Spinal cord (tissue), 10 donors: Measurements from ENCODE around the gene ALPK1. TPM values are rescaled to one million over a fixed set of nuclear protein-coding genes. Genes with fewer than 3 reads are reported as not detected.

Experiments
- DNase-seq, 6 donors: peaks; one replicate each; pipeline versions ENCODE4 v3.0.0 to v3.0.0-alpha.2; 2013 to 2015; ENCODE audit warnings: low spot score in 6 of 6, low read depth in 4 of 6
- H3K27ac ChIP-seq: one replicate; pipeline ENCODE4 v1.5.1; 2013; ENCODE audit warnings: low read depth, low read length, control low read depth
- H3K27me3 ChIP-seq: one replicate; pipeline ENCODE4 v1.6.1; 2013; ENCODE audit warnings: low read length; ENCODE audit not compliant: control insufficient read depth, insufficient read depth
- H3K36me3 ChIP-seq: one replicate; pipeline ENCODE4 v1.6.1; 2013; ENCODE audit warnings: low read length; ENCODE audit not compliant: control insufficient read depth, insufficient read depth
- H3K4me1 ChIP-seq: one replicate; pipeline ENCODE4 v1.6.1; 2013; ENCODE audit warnings: low read length; ENCODE audit not compliant: control insufficient read depth, insufficient read depth
- H3K4me3 ChIP-seq: one replicate; pipeline ENCODE4 v1.5.1; 2013; ENCODE audit warnings: low read depth, low read length, control low read depth
- H3K9me3 ChIP-seq: one replicate; pipeline ENCODE4 v1.6.1; 2013; ENCODE audit warnings: low read length; ENCODE audit not compliant: control insufficient read depth, insufficient read depth
- WGBS: methylation state at CpG from one replicate; pipeline ENCODE4 v1.1.5; 2013; ENCODE audit warnings: missing lambda C conversion rate; ENCODE audit not compliant: insufficient coverage; 5-methylcytosine and 5-hydroxymethylcytosine counted together
- long read RNA-seq, 4 donors: transcript quantifications; one replicate each; lab custom pipeline, GENCODE V29; 2026
- polyA plus RNA-seq, 2 donors: library from polyadenylated mRNA; unstranded; fragments of 120-200 nt; gene quantifications; one replicate each; pipeline ENCODE4 v1.2.1, GENCODE V29; 2013; ENCODE audit not compliant: insufficient read length in 2 of 2
- total RNA-seq, 2 donors: library from RNA; depleted of rRNA in 1 of 2; stranded (reverse); fragments of 120-200 nt in 1 of 2; fragments of >200 nt in 1 of 2; gene quantifications; one replicate each; pipeline versions ENCODE4 v1.2.3 to v1.2.4, GENCODE V29; 2013 to 2014
- donor health status: healthy.

Gene ALPK1
- 10 to 100 TPM; 14.9 to 15.2 TPM for total RNA-seq
- 1 to 10 TPM; 3.8 to 5.2 TPM for polyA plus RNA-seq
- long read RNA-seq, donor 1: 0 reads
- long read RNA-seq, donor 2: 0 reads
- long read RNA-seq, donor 3: 0 reads
- long read RNA-seq, donor 4, partial matches to known transcripts: 0 of 2 reads
- long read RNA-seq, donor 4, other reads (novel, unspliced or antisense): 0 of 2 reads

- H3K36me3 ChIP-seq: no peaks in the 10 kb centered on the region
- H3K27ac ChIP-seq: peak within 1 kb of the TSS; percentile 40
- no peaks in the 10 kb centered on the region for H3K4me1 ChIP-seq
- peak in 1 of 6 donors; percentile 73 for DNase-seq
- no CpG with 5 or more reads among the region's 4 CpGs for WGBS
- H3K27me3 ChIP-seq: no peaks in the 10 kb centered on the region
- peak within 1 kb of the TSS; percentile 14 for H3K4me3 ChIP-seq
- H3K9me3 ChIP-seq: no peaks in the 10 kb centered on the region
Measured at GRCh38 chr4:112296949-112297880, at the start of gene ALPK1. Gene ALPK1, plus strand, starts transcription at chr4:112297369.

GRCh38 chr4:112251019-112251643 is 46.0 kb upstream of the ALPK1 start:
- no peaks in the 10 kb centered on the region for H3K4me1 ChIP-seq
- H3K9me3 ChIP-seq: no peaks in the 10 kb centered on the region
- H3K27me3 ChIP-seq: no peaks in the 10 kb centered on the region
- H3K36me3 ChIP-seq: no peaks in the 10 kb centered on the region
- no peak for DNase-seq
- WGBS: no CpG with 5 or more reads among the region's 3 CpGs
- H3K27ac ChIP-seq: no peak overlapping the region
- no peak overlapping the region for H3K4me3 ChIP-seq

- DNase-seq: no peak
- WGBS: no CpG with 5 or more reads among the region's 1 CpG
- no peaks in the 10 kb centered on the region for H3K4me1 ChIP-seq
- no peak overlapping the region for H3K27ac ChIP-seq
- H3K9me3 ChIP-seq: no peaks in the 10 kb centered on the region
- H3K27me3 ChIP-seq: no peaks in the 10 kb centered on the region
- H3K4me3 ChIP-seq: no peak overlapping the region
- H3K36me3 ChIP-seq: no peaks in the 10 kb centered on the region
Measured at GRCh38 chr4:112252234-112252633, 44.9 kb upstream of the ALPK1 start.

DNA sequence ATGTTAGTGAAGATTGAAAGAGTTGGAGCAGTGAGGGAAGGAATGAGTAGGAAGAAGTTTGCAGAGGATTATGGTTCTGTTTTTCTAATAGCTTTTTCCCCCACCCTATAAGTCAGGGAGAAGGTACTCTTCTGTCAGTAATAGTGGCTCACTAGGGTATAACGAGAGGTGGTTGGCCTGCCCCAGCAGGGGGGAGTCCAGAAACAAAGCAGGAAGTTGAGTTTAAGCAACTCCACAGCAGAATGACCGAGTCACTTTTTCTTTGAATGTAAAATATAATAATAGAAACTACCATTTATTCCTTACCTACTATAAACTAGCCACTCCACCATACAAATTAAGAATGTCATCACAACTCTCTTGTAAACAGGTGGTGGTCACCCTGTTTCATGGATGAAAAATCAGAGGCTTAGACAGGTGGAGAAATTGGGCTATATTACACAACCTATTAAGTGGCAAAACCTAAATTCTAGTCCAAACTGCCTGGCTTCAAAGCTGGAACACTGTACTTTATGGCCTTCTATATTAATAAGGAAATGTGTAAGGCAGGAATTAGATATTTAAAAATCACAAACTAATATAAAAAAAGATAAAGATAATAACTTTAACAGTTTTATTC is 43.7 kb upstream of the ALPK1 start:
- Histone ChIP-seq H3K27ac (no peak overlapping the region), H3K4me3 (no peak overlapping the region), H3K27me3 (no peaks in the 10 kb centered on the region), H3K9me3 (no peaks in the 10 kb centered on the region), H3K4me1 (no peaks in the 10 kb centered on the region), H3K36me3 (no peaks in the 10 kb centered on the region)
- no peak for DNase-seq
- WGBS: no CpG with 5 or more reads among the region's 2 CpGs

- Histone ChIP-seq H3K9me3 (no peaks in the 10 kb centered on the region), H3K4me1 (no peaks in the 10 kb centered on the region), H3K27ac (no peak overlapping the region), H3K27me3 (no peaks in the 10 kb centered on the region), H3K36me3 (peaks cover 9% of the 10 kb centered on the region), H3K4me3 (no peak overlapping the region)
- 90% methylated on average over 2 of the region's 2 CpGs for WGBS
- no peak for DNase-seq
Measured at GRCh38 chr4:112257098-112257497, 40.1 kb upstream of the ALPK1 start.

- H3K9me3 ChIP-seq: no peaks in the 10 kb centered on the region
- H3K4me1 ChIP-seq: no peaks in the 10 kb centered on the region
- peaks cover 3% of the 10 kb centered on the region for H3K36me3 ChIP-seq
- WGBS: no CpG with 5 or more reads among the region's 2 CpGs
- H3K27ac ChIP-seq: no peak overlapping the region
- no peak overlapping the region for H3K4me3 ChIP-seq
- no peaks in the 10 kb centered on the region for H3K27me3 ChIP-seq
- peak in 2 of 6 donors; percentile 18 to 28 for DNase-seq
Measured at GRCh38 chr4:112266823-112267222, 30.3 kb upstream of the ALPK1 start.

- Histone ChIP-seq H3K4me3 (no peak overlapping the region), H3K9me3 (no peaks in the 10 kb centered on the region), H3K4me1 (no peaks in the 10 kb centered on the region), H3K27ac (no peak overlapping the region), H3K36me3 (no peaks in the 10 kb centered on the region), H3K27me3 (no peaks in the 10 kb centered on the region)
- WGBS: no CpG with 5 or more reads among the region's 1 CpG
- no peak for DNase-seq
Measured at GRCh38 chr4:112270051-112270450, 27.1 kb upstream of the ALPK1 start.

GRCh38 chr4:112270640-112271421 is 26.3 kb upstream of the ALPK1 start:
- Histone ChIP-seq H3K27ac (no peak overlapping the region), H3K36me3 (no peaks in the 10 kb centered on the region), H3K4me3 (no peak overlapping the region), H3K27me3 (no peaks in the 10 kb centered on the region), H3K4me1 (no peaks in the 10 kb centered on the region), H3K9me3 (no peaks in the 10 kb centered on the region)
- no peak for DNase-seq
- WGBS: 88% methylated on average over 7 of the region's 8 CpGs

DNA sequence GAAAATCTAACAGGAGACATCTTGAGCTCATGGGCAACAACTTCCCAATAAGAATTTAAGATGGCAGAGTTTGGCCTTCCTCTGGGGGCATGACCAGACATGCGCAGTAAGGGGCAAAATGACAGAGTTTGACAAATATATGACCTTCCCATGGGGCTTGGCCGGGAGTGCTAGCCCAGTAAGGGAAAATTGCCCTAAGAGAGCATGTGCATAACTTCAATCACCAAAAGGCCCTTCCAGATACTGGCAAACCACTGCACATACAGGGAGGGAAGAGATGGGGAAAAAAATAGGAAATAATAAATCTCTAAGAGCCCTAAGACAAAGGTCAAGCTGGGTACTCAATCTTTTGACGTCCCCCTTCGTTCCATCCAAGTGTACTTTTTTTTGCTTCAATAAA is 24.9 kb upstream of the ALPK1 start:
- Histone ChIP-seq H3K27me3 (no peaks in the 10 kb centered on the region), H3K27ac (no peak overlapping the region), H3K36me3 (no peaks in the 10 kb centered on the region), H3K4me3 (no peak overlapping the region), H3K9me3 (no peaks in the 10 kb centered on the region), H3K4me1 (no peaks in the 10 kb centered on the region)
- no peak for DNase-seq
- 100% methylated on average over 2 of the region's 4 CpGs for WGBS
